Ovary (tissue), 3 donors: ENCODE data around the gene PEX12.

ENCODE experiments used
- CTCF ChIP-seq, 3 donors: fragments of 450-650 bp in 2 of 3; fragments of 200-600 bp in 1 of 3; IDR thresholded peaks; one replicate each; pipeline versions ENCODE4 v1.5.1 to v1.8.0; 2016 to 2022; ENCODE audit warnings: antibody characterized with exemption in 3 of 3, mild to moderate bottlenecking in 1 of 3
- POLR2A ChIP-seq: fragments of 450-650 bp; IDR thresholded peaks from one replicate; pipeline ENCODE4 v1.6.1; 2017; ENCODE audit warnings: antibody characterized with exemption, mild to moderate bottlenecking, moderate library complexity
- donor health status: DM: no; HTN: no; CAD: no.

- TF ChIP-seq CTCF (IDR thresholded peaks at IDR 0.05): no peak
- TF ChIP-seq POLR2A: no peak
Observed at GRCh38 chr17:35607239-35607847, 29.0 kb upstream of the PEX12 start.
